RWPE1 (cell line): ENCODE data around the gene TRPM5.

Experiments
- CTCF ChIA-PET: fragments of 350-600 bp; sonication (Branson Sonifier 250); formaldehyde crosslinking; extraction: SDS; loops from one replicate; lab custom pipeline; 2021; lab: Yijun Ruan, JAX
- POLR2A ChIA-PET: fragments of 400-600 bp; formaldehyde crosslinking; extraction: SDS; loops from one replicate; lab custom pipeline; 2020; ENCODE audit warnings: antibody characterized with exemption; ENCODE audit not compliant: low non-redundant PET; lab: Yijun Ruan, JAX
- DNase-seq: peaks from one replicate; pipeline ENCODE4 v3.0.0; 2012; ENCODE audit warnings: low spot score
- H3K27ac ChIP-seq: fragments of 450-650 bp; 2 replicates; pipeline ENCODE4 v1.5.1; 2017
- TF ChIP-seq, protein P1 (sequence below): fragments of 450-650 bp; conservative IDR thresholded peaks from 2 replicates; pipeline ENCODE4 v1.5.1; 2017; ENCODE audit warnings: low read depth, mild to moderate bottlenecking

TRPM5 gene

DNA sequence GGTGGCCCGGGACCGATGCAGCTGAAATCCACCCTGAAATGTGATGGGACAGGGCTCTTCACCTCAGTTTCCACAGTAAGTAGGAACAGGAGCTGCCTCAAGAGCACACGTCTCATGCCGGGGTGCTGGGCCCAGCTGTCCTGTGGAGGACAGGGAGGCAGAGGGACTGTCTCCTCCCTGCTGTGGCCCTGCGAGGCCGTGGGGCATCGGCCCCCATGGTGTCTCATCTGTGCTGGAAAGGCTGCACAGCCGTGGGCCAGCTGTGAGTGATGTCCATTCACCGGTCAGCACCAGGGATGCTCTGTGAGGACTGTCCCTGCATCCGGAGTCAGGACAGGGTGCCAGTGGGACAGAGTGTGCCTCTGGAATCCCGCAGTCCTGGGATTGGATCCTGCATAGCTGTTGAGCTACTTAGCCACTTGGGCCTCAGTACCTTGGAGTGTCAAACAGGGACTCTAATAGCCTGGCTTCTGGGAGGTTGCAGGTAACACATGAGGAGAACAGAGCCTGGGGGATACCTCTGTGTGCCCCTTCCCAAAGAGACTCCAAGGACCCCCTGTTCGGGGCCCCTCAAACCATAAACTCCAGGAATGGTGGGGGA lies 16.5 kb downstream of the TRPM5 start:
- no peak for DNase-seq
- CTCF ChIA-PET: interaction anchor here (0.7 to 4.0 kb wide), 6 partner anchors 14 to 460 kb away, joined by 3 to 41 read pairs (median 4); no protein-coding TSS in a partner anchor
- no peak overlapping the region for H3K27ac ChIP-seq
- POLR2A ChIA-PET: no interaction called here
- TF ChIP-seq, protein P1, sequence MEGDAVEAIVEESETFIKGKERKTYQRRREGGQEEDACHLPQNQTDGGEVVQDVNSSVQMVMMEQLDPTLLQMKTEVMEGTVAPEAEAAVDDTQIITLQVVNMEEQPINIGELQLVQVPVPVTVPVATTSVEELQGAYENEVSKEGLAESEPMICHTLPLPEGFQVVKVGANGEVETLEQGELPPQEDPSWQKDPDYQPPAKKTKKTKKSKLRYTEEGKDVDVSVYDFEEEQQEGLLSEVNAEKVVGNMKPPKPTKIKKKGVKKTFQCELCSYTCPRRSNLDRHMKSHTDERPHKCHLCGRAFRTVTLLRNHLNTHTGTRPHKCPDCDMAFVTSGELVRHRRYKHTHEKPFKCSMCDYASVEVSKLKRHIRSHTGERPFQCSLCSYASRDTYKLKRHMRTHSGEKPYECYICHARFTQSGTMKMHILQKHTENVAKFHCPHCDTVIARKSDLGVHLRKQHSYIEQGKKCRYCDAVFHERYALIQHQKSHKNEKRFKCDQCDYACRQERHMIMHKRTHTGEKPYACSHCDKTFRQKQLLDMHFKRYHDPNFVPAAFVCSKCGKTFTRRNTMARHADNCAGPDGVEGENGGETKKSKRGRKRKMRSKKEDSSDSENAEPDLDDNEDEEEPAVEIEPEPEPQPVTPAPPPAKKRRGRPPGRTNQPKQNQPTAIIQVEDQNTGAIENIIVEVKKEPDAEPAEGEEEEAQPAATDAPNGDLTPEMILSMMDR: no peak

DNA sequence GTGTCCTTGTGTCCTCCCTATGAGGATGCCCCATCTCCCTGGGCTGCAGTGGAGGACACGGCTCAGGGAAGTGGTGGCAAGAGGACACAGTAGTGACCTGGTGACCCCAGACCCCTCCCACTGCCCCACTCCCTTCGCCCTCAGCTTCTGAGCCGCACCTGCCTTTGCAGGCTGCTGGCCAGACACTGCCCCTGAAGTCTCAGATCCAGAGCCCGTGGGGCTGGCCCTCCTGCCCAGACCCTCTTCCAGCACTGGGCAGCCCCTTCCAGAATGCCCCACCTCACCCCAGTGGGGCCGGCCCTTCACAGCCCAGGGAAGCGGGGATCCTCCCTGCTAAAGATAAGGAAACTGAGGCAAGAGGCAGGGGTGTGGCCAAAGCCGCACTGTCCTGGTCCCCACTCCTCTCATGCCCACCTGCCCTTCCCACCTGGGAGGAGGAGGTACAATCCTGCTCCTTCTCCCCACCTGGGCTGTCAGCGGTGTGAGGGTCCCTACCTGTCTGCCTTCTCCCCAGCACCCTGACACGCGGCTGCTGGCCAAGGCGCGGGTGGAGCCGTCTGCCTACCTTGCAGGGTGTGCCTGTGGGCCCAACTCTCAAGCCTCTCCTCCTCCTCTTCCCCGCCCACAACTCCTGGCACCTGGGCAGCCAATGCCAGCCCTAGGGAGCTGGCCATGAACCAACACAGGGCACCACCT lies 17.3 kb downstream of the TRPM5 start:
- TF ChIP-seq, protein P1: no peak
- ChIA-PET POLR2A (no interaction called here), CTCF (interaction anchor here (0.7 to 4.0 kb wide), 6 partner anchors 14 to 461 kb away, joined by 3 to 41 read pairs (median 4); no protein-coding TSS in a partner anchor)
- DNase-seq: no peak
- no peak overlapping the region for H3K27ac ChIP-seq

DNA sequence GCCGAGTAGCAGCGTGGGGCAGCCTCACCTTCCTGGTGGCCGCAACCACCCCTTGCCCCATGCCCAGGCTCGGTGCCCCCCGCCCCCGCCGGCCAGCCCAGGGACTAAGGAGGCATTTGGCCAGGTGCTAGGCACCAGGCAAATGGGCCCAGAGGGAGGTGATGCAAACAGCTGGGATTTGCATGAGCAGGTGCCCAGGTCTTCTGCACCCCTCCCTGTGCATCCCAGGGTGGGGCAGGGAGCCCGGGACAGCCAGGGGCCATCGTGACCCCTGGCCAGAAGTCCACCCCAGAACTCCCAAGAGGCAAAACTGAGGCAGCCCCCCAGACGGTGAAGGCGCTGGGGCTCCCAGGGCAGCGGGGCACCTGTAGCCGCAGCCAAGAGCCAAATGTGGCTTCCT lies 18.1 kb downstream of the TRPM5 start:
- POLR2A ChIA-PET: no interaction called here
- H3K27ac ChIP-seq: no peak overlapping the region
- CTCF ChIA-PET: interaction anchor here (1.3 to 4.0 kb wide), 2 partner anchors 106 to 462 kb away, joined by 7 to 41 read pairs; no protein-coding TSS in a partner anchor
- no peak for DNase-seq
- TF ChIP-seq, protein P1: no peak

DNA sequence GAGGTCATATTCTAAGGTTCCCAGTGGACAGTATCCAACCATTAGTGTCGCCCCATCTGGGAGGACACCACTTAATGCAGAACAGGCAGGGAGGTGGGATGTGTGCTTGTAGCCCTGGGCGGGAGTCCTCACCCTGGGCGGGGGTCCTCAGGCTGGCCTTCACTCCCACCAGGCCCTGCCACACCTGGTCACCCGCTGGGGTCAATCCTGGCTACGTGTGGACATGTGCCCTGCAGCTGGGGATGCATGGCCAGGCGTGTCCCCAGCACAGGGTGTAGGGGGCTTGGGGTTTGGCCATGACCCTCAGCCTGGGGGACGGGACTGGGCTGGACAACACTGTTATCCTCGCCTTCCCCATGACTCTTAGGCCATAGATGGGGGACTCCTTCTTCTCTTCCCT lies 18.8 kb downstream of the TRPM5 start:
- no peak overlapping the region for H3K27ac ChIP-seq
- ChIA-PET CTCF (interaction anchor here (0.5 to 4.0 kb wide), 4 partner anchors 107 to 555 kb away, joined by 3 to 41 read pairs (median 5); no protein-coding TSS in a partner anchor), POLR2A (no interaction called here)
- TF ChIP-seq, protein P1: no peak
- no peak for DNase-seq

- CTCF ChIA-PET: interaction anchor here (0.5 to 4.0 kb wide), 4 partner anchors 107 to 555 kb away, joined by 3 to 41 read pairs (median 5); no protein-coding TSS in a partner anchor
- TF ChIP-seq, protein P1: no peak
- H3K27ac ChIP-seq: no peak overlapping the region
- DNase-seq: no peak
- POLR2A ChIA-PET: no interaction called here
Measured at GRCh38 chr11:2424811-2425495, 19.4 kb downstream of the TRPM5 start.
